Suppressor macrophage (primary cell): Measurements from ENCODE around the gene CNIH3.

Experiments
- DNase-seq, 4 experiments: peaks; one replicate each; pipeline ENCODE4 v3.0.0-alpha.2; 2020 to 2022

CNIH3 gene

DNA sequence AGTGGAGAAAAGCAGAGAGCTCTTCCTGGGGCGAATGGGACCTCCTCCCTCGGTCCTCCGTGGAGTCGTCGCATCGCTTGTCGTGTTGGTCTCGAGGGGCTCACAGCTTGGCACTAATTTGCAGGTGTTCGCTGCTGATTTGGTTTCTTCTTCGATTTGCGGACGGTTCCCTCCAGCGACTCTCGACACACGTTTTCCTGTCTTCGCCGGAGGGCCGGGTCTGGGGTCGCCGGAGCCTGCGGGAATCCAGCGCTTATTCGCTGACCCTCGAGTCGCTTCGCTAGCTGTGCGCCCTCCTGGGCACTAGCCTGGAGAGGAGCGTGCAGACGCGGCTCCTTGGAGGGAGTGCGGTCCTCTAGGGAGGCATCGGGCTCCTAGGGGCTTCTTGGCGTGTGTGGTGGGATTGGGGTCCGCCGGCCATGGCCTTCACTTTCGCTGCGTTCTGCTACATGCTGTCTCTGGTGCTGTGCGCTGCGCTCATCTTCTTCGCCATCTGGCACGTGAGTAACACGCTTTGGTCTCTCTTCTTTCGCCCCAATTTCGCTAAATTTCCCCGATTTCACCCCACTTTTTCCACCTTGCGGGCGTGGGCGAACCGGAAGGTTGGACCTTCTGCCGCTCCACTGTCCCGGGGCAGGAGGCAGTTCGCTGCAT is 766 bp downstream of the CNIH3 start:
- peak in 1 of 4 experiments; percentile 15 for DNase-seq

DNA sequence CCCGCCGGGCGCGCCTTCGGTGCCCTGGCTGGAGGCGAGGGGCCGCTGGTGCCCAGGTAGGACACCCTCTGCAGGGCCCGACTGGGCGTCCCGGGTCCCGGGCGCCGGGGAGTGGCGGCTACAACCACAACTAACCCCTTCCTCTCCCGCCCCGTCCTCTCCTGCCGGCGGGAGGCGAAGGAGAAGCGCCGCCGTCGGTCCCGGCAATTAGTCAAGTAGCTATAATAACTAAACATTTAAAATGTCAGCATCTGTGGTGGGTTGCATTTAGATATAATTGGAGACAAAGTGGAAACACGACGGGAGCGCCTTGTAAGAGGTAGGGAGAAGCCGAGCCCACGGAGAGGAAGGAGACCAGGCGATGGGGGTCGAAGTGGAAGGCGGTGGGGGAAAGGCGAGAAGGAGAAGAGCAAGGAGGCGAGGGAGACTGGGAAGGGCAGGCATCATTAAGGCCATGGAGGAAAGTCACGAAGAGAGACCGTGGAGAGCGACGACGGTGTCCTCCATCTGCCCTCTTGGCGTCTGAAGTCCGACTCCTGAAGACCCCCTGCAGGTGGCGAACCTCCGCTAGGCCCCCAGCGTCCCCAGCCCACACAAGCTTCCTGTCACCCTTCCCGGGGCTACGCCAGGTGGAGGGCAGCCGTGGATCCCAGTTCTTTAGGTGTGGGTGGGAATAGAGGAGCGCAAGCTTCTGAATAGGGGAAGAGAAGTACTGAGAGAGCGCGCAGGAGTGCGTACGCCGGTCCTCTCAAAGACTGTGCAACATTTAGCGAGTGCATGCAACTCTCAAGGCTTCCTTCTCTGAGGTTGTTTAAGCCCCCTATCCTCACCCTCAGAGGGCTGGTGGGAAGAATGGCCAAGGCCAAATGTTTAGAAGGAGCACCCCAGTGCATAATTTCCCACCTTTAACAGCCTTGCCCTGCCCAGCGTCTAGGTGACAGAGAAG is 1.6 kb downstream of the CNIH3 start:
- DNase-seq = peak in 3 of 4 experiments; percentile 37 to 55 (median 45)

DNA sequence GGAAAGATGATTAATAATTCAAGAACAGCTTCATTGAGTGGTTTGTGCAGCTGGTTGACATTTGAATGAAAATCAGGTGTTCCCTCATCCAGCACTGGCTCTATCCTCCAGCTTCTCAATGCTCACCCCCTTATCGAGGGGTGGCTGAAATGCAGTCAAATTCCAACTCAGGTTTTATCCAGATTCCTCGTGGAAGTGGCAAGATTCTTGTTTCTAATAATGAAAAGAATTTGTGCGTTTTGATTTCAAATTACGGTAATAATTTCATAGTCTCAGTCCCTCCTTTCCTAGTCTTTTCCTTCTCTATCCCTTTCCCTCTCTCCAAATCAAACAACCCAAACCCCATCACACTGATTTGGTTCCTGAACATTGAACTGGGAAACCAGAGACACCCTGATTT is 3.1 kb downstream of the CNIH3 start:
- no peak for DNase-seq

DNA sequence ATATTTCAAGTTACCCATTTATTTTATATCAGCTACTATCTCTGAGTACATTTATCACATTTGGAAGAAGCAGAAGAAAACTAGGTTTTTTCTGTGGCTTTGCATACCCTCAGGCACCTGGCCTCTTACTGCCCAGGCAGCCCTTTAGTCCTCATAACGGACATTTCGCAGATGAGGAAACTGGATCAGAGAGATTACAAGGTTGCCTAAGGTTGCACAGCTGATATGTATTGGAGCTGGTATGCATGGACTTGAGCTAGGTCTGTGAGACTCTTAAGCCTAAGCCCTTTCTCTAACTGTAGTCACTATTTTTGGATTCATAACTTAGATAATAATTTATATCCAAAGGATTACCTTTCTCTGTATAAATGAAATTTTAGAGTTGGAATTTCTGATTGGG is 4.0 kb downstream of the CNIH3 start:
- no peak for DNase-seq

DNA sequence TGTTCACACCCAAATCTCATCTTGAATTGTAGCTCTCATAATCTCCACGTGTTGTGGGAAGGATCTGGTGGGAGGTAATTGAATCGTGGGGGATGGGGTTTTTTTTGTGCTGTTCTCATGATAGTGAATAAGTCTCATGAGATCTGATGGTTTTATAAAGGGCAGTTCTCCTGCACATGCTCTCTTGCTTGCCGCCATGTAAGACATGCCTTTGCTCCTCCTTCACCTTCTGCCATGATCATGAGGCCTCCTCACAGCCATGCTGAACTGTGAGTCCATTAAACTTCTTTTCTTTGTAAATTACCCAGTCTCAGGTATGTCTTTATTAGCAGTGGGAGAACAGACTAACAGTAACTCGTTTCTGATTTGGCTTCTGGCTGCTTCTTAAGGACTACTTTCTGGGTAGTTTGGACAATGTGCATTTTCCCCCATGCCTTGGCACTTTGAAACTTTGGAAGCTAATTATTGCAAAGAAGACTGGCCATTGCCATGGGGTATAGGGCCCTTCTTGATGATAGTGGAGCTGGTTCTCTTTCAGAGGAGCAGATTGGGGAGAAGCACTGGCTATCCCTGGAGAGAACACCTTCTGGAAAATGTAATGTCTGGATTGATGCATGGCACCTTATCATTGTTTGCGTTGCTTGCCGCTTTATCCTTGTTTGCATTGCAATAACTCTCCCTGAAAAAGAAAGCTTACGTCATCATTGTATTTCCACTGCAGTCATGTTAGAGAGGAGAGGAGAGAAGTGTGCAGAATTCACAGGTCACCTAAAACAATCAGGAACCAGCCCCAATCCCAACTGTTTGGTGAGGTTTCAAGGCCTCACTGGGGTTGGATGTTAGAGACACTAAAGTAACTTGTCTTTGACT is 5.9 kb downstream of the CNIH3 start:
- no peak for DNase-seq

DNA sequence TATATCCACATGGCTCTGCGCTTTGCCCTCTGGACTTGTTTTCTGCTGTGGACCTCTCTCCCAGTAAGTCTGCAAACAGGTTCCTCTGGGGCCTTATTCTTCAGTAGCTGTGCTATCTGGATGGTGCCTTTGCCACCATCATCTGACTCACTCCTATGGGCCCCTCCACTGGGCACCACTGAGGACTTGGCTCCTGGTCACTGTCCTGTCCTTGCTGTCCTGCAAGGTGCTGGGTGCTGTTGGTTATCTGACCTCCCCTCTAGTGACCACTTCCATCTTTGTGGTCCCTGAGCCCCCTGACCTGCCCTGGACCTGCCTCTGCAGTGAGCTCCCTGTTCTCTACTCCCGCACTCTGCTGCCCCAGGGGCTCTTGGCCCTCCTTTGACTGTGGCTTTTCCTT is 6.7 kb downstream of the CNIH3 start:
- DNase-seq = no peak

DNA sequence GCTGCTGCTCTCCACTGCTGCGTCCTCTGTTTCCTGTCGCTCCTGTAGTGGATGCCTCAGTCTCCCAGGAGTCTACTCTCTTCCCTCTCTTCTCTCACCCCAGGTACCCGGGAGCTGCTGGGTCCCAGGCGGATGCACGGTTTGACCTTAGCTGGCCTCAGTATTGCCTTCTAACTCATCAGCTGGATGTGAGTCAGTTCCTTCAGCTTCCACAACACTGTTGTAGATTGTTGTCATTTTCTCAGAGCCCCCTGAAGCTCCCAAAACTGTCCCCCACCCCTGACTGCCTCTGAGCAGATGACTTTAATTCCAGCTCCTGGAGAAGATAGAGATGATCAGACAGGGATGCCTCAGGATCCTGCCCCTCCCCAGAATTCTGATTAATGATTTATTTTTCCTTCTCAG is 7.2 kb downstream of the CNIH3 start:
- peak in 2 of 4 experiments; percentile 10 to 29 for DNase-seq

DNA sequence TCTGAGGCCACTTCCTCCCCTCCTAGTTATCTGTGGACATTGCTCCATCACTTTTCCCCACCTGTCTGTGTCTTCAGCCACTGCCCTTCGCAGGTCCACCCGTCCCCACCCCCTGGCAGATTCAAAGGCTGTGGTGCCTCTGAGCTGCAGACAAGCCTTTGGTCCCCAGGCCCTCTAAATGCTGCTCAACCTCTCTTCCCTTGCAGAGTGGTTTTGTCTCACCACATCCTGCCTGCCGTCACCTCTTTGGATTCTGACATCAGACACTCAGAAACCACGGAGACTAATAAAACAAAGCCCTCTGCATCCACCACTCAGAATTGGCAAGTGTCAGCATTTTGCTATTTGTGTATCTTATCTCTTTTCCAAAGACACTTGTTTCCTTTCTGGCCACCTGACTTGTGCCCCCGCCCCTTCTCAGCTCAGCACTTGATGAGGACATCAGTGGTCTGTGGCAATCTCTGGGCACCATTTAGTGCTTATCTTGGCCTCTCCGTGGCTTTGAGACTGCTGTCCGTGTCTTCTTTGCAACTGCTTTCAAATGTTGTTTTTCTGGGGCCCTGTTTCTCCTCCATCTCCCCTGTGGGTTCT is 7.7 kb downstream of the CNIH3 start:
- peak in 3 of 4 experiments; percentile 37 to 52 (median 50) for DNase-seq

DNA sequence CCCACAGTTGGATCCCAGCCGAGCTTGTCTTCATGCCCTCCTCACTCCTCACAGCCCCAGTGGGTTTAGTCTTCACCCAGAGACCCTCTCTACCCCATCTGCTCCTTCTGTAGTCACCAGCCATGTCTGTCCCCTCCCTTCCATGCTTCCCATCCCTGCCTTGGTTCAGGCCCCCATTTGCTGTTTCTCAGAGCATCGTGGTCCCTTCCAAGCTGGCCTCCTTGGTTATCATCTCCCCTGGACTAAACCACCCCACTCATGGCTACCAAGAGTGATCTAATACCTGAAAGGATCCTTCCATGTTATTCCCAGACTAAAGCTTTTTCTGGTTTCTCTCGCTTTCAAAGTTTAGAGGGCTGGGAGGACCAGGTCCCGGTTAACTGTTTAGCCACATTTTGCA is 8.3 kb downstream of the CNIH3 start:
- no peak for DNase-seq

DNA sequence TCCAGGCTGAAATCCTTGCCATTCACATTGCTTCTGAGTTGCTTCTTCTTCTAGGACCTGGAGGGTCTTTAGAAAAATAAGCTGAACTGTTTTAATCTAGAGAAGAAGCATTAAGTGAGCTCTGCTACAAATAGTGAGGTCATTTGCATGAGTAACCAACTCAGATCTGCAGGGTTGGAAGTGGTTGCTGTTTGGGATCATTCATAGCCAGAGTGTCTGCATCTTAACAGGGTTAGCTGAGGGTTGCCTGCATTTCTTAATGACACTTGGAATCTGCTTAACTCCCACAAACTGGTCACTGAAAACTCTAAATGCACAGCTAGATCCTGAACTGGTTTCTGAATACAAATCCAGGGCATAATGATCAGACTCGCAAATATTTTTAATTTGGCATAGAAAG is 9.9 kb downstream of the CNIH3 start:
- DNase-seq = no peak

DNA sequence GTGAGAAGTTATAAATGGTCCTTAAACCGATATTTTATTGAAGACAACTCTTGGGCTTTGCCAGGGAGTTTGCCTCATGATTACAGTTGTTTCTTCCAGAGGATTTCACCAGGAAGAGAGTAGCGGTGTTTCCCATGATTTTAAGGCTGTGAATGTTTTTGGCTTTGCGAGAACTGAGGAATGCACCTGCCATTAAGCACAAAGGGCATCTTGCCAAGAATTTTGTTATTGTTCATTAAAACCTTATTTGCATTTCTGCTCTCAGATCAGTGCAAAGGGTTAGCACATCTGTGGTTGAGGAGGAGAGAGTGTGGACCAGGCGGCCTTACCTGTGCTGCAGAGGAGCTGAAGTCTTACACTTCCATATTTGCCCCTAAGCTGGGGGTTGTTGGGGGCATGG is 13.8 kb downstream of the CNIH3 start:
- no peak for DNase-seq

DNA sequence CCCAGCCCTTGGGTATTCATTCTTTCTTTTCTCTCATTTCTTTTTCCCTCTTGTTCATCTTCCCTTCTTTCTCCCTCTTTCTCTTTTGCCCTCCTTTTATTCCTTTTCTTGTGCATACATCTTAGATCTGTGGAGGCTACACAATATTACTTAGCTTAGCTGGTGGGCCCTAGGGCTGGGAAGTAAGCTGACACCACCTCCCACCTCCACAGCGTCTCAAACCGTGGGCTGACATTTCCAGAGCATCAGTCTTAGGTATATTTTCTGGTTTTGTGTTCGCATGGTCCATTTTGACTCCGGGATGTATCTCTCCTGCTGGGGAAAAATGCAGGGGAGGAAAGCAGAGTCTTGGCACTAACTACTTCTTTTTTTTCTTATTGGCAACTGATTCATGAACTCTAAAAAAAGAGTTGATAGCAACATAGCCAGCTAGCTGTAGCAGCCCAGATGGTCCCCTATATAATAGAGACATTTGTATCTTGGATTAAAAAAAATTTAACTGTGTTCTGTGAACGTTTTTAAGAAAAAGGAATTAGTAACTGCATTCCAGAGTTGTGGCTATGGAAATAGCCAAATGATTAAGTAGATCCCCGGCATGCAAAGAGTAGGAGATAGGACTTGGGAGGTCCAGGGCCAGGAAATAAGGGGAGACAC is 15.5 kb downstream of the CNIH3 start:
- no peak for DNase-seq

DNA sequence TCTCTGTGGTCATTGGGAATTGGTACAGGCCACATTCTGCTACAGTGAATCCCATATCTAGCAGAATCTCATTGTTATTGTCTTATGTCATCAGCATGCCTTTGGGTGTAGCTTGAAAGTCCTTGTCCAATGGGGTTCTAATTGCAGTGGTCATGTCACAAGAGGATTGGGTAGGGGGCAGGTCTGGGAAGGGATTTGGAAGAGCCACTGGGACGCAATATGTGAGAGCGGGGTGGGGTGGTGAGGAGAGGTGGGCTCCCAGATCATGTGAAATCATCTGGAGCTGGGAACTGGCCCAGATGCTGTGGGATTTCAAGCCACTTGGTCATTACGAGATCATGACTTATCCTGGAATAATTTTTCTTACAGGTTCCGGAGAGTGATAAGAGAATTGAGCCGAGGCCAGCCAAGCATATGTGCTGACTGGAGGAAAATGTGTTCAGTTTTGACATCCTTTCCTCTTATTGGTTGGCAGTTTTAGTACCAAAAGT is 16.3 kb downstream of the CNIH3 start:
- no peak for DNase-seq

DNA sequence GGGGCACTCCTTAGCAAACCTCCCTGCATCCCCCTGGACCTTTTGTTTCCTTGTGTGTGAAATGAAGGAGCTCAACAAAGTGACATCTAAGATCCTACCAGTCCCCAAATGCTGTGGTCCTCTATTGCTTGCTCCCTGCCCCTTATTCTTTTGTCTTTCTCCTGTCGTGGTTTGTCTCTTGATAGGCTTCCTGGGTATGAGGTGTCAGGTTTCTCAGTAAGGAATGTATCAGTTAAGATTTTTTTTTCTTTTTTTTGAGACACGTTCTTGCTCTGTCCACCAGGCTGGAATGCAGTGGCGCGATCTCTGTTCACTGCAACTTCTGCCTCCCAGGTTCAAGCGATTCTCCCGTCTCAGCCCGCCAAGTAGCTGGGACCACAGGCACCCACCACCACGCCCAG is 16.8 kb downstream of the CNIH3 start:
- no peak for DNase-seq

DNA sequence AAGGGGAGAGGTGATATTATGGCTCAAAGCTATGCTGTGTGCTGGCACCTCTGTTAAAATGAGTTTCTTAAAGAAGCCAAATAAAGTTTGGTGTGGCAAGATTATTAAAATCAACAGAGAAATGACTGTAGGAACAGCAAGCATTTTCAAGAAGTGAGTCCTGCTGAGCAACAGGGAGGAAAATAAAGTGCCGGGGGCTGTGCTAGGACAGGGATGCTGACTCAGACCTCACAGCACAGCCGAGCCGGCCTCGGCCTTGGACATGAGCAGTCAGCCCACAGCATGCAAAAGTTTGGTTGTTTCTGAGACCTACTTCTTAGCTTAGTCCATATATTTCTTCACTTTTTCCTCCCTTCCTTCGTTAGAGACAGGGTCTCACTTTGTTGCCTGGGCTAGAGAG is 19.2 kb downstream of the CNIH3 start:
- DNase-seq = no peak

DNA sequence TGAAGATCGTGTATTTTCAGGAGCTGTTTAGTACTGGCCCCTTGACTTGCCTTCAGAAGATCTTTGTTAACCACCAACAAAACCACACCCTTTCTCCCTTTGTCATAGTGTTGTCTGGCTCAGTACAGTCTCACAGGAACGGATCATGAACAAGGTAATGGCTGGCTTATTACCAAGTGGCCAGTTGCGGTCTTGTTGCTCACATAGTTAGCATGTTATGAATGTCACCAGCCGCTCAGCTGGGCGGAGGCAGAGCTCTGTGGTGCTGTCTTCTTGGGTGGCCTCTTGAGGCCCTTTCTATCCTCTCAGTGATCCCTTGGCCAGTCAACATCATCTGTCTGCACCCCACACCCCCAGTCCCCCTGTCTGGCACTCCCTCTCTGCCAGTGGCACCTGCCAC is 21.4 kb downstream of the CNIH3 start:
- no peak for DNase-seq

DNA sequence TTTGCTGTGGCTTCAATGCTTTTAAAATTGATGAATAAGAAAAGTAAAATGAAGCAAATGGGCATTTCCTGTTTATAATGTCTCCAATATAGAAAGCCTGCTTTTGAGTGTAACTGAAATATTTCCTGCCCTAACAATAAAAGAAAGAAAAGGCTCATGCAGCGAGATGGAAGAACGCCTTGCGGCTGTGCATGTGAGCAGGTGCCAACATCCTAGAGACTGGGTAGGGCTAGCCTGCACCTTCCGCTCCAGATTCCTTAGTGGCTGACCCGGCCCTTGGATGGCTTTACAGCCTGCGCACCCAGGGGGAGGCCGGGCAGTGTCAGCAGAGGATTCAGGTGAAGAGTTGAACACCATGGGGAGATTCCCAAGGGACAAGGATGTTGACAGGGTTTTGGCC is 21.8 kb downstream of the CNIH3 start:
- no peak for DNase-seq

DNA sequence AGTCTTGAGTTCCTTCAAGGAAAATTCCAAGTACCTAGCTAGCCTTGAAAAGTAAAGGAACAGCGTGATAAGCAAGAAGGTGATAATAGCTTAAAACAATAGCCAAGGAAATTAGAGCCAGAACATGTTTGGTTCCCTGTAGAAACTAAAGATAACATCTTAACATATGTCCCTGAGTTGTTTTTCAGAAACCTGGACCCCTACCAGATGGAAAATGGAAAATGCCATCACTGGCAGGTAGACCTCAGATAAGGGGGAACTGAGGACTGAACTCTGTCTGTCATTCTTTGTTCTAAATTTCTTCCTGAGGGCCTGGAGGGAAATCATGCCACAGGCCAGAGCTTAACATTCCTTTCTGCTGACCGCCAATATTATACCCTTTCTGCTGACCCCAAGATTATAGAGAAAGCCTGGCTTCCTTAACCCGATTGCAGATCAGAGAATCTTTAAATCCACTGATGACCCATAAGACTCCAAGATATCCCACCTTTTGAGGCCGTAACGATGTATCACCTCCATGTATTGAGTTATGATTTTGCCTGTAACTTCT is 23.4 kb downstream of the CNIH3 start:
- DNase-seq = no peak

DNA sequence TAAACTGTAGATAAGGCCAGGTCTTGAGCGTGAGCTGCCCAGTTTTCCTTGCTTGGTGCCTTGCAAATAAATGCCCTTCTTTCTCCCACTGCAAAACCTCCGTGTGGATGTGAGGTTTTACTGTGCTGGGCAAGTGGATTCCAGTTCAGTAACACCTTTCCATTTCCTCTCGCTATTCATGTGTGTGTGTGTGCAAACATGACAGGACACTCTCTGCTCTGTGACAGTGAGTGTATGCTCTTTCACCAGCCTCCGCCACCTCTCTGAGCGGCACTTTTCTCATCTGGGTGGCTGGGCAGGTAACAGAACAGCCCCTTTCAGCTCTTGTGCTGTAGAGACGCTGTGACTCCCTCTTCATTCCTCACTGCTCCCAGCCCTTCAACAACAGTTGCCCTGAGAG is 23.9 kb downstream of the CNIH3 start:
- no peak for DNase-seq

DNA sequence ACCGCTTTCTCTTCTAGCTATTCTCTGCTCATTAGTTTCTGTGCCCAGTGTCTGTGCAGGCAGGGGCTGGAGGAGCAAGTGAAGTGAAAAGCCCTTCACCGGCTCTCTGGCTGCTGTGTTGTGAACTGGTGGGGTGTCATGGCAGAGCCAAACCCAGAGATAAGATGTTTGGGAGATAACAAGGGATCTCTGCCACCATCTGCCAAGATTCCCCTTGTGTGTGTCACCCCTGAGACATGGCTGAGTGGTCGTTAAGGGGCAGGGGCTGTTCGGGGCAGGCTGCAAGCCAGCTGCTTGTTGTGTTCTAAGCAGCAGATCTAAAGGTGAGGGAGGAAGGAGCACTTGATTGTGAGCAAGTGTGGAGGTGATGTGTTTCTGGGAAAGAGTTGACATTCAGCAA is 24.5 kb downstream of the CNIH3 start:
- no peak for DNase-seq

DNA sequence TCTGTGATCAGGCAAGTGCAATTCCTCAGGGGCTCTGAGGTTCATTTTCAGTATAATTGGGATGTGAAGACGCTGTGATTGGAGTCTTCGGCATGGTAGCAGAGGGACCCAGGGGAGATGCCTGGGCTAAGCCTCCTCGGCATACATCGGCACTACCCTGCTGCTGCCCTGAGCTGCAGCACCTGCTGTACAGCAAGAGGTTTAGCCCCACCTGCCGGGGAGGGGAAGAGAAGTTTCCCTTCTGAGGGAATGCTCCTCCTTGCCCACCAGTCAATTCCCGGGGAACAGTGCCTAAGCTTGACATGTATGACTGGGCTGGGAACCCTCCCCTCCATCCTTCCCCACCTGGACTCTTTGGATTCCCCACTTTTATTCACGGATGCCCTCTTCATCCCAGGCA is 24.9 kb downstream of the CNIH3 start:
- no peak for DNase-seq

DNA sequence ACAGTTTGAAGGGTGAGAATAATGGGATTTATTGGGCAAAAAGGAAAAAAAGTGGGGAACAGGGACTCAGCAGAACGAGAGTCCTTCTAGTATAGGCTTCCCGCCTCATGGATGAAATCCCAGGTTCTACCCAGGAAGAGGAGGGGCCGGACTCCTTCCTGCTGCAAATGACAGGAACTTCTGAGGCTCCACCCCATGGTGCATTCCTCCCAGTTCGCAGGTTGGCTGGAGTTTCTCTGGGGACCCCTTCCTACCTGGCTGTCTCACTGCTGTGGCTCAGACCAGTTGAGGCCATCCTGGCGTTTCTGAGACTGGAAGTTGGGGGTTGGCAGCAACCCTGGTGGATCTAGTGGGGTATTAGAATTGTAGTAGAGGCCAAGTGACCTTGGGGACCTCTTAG is 27.5 kb downstream of the CNIH3 start:
- no peak for DNase-seq
